Measurements from ENCODE around the gene ERN1.
"Not testable (repeated sequence)": the region's sequence is repeated elsewhere in the genome, so short reads cannot be mapped to it uniquely, and the experiment has no call there.

Gene ERN1

GRCh38 chr17:64123114-64123513, 6.8 kb downstream of the ERN1 start:
- Histone ChIP-seq H4K20me1 (ENCODE audit: insufficient read depth) (no peaks in the 10 kb centered on the region), H3K9ac (no peak overlapping the region; the same call in 1 of the 2 replicates), H3K36me3 (ENCODE audit: insufficient read depth) (no peaks in the 10 kb centered on the region), H2AFZ (ENCODE audit: low read depth) (no peak overlapping the region), H3K4me2 (peak overlapping the region; percentile 76), H3K4me3 (IDR thresholded peaks at IDR 0.05; ENCODE audit: insufficient read depth, low read depth, low read length) (no peak overlapping the region), H3K27me3 (ENCODE audit: insufficient read depth, low read depth) (no peaks in the 10 kb centered on the region), H3K79me2 (ENCODE audit: insufficient read depth, low read depth) (peaks cover 91% of the 10 kb centered on the region), H3K4me1 (ENCODE audit: low read depth, poor library complexity, severe bottlenecking) (peaks cover 96% of the 10 kb centered on the region), H3K27ac (peak overlapping the region; percentile 95; the same call in 1 of the 2 replicates)
- TF ChIP-seq, protein P1, sequence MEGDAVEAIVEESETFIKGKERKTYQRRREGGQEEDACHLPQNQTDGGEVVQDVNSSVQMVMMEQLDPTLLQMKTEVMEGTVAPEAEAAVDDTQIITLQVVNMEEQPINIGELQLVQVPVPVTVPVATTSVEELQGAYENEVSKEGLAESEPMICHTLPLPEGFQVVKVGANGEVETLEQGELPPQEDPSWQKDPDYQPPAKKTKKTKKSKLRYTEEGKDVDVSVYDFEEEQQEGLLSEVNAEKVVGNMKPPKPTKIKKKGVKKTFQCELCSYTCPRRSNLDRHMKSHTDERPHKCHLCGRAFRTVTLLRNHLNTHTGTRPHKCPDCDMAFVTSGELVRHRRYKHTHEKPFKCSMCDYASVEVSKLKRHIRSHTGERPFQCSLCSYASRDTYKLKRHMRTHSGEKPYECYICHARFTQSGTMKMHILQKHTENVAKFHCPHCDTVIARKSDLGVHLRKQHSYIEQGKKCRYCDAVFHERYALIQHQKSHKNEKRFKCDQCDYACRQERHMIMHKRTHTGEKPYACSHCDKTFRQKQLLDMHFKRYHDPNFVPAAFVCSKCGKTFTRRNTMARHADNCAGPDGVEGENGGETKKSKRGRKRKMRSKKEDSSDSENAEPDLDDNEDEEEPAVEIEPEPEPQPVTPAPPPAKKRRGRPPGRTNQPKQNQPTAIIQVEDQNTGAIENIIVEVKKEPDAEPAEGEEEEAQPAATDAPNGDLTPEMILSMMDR (conservative IDR thresholded peaks at IDR 0.05; ENCODE audit: low read depth, low read length), result no peak

DNA sequence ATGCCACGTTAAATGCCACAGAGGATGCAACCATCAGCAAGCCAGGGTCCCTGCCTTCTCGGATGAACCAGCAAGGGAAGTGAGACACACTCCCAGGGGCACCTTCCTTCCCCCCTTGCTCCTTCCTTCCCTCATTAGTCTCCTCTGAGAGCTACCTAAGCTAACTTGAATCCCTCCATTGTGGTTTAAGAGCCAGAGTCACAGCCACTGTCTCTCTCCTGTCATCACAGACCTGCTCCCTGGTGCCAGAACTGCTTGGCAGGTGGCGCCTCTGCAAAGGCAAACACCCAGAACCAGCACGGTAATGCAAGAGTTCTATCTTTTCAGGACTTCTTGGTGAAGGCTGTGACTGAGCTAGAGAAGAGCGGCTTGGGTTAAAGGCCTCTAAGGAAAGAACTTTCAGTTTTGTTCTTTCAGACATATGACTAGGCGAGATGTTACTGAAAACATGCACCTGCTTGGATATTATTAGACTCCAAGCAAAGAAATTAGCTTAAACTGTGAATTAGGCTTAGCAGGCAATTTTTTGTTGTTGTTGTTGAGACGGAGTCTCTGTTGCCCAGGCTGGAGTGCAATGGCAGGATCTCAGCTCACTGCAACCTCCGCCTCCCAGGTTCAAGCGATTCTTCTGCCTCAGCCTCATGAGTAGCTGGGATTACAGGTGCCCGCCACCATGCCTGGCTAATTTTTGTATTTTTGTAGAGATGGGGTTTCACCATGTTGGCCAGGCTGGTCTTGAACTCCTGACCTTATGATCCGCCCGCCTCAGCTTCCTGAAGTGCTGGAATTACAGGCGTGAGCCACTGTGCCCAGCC, 8.8 kb downstream of the ERN1 start:
- H3K9ac ChIP-seq, result peak overlapping the region; percentile 52
- not testable (repeated sequence) for H3K27me3 ChIP-seq (ENCODE audit: insufficient read depth, low read depth); H3K4me3 ChIP-seq (IDR thresholded peaks at IDR 0.05; ENCODE audit: insufficient read depth, low read depth, low read length); H3K36me3 ChIP-seq (ENCODE audit: insufficient read depth); H4K20me1 ChIP-seq (ENCODE audit: insufficient read depth)
- peak overlapping the region; percentile 76 for H3K4me2 ChIP-seq
- peak overlapping the region; percentile 95 for H3K27ac ChIP-seq
- H3K79me2 ChIP-seq (ENCODE audit: insufficient read depth, low read depth), result peaks cover 90% of the 10 kb centered on the region
- peak overlapping the region; percentile 4 for H2AFZ ChIP-seq (ENCODE audit: low read depth)
- H3K4me1 ChIP-seq (ENCODE audit: low read depth, poor library complexity, severe bottlenecking), result peaks cover 96% of the 10 kb centered on the region

DNA sequence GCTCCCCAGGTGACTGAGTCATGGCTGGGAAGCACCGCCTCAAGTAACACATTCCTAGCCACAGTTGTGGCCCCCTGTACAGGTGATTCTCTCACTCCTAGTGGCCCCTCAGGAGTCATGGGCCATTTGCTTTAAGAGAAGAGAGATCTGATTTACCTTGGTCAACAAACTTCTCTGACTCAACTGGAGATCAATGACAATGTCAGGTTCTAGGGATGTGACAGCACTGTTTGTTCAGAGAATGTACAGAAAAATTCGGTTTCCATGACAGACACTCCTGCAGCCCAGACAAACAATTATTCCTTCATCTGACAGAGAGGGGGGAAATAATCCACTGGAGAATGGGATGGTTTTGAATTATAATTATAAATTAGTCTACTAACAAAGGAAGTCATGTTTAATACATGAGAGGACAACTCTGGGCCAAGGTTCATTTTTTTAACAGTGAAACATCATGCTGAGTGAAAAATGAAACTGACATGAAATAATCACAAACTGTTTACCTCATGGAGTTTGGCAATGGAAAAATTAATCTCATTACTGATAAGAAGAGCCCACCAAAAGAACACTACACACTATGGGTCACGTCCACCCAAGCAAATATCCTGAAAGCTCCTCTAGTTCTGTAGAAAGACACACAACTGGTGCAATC, 9.7 kb downstream of the ERN1 start:
- Histone ChIP-seq H4K20me1 (ENCODE audit: insufficient read depth) (no peaks in the 10 kb centered on the region), H3K36me3 (ENCODE audit: insufficient read depth) (no peaks in the 10 kb centered on the region), H3K79me2 (ENCODE audit: insufficient read depth, low read depth) (peaks cover 89% of the 10 kb centered on the region), H2AFZ (ENCODE audit: low read depth) (no peak overlapping the region), H3K9ac (peak overlapping the region; percentile 52), H3K27ac (peak overlapping the region; percentile 95), H3K4me3 (IDR thresholded peaks at IDR 0.05; ENCODE audit: insufficient read depth, low read depth, low read length) (no peak overlapping the region), H3K27me3 (ENCODE audit: insufficient read depth, low read depth) (no peaks in the 10 kb centered on the region), H3K4me2 (peak overlapping the region; percentile 76), H3K4me1 (ENCODE audit: low read depth, poor library complexity, severe bottlenecking) (peaks cover 95% of the 10 kb centered on the region)
- TF ChIP-seq, protein P1 (conservative IDR thresholded peaks at IDR 0.05; ENCODE audit: low read depth, low read length), result no peak

GRCh38 chr17:64117981-64118979, 11.7 kb downstream of the ERN1 start:
- peaks cover 84% of the 10 kb centered on the region for H3K4me1 ChIP-seq (ENCODE audit: low read depth, poor library complexity, severe bottlenecking)
- no peak overlapping the region for H3K4me3 ChIP-seq (IDR thresholded peaks at IDR 0.05; ENCODE audit: insufficient read depth, low read depth, low read length)
- no peaks in the 10 kb centered on the region for H4K20me1 ChIP-seq (ENCODE audit: insufficient read depth)
- H3K27me3 ChIP-seq (ENCODE audit: insufficient read depth, low read depth), result no peaks in the 10 kb centered on the region
- peak overlapping the region; percentile 76 for H3K4me2 ChIP-seq
- H3K27ac ChIP-seq, result peak overlapping the region; percentile 95; the same call in 1 of the 2 replicates
- H2AFZ ChIP-seq (ENCODE audit: low read depth), result no peak overlapping the region
- H3K36me3 ChIP-seq (ENCODE audit: insufficient read depth), result no peaks in the 10 kb centered on the region
- H3K9ac ChIP-seq, result peak overlapping the region; percentile 11; the same call in 1 of the 2 replicates
- peaks cover 89% of the 10 kb centered on the region for H3K79me2 ChIP-seq (ENCODE audit: insufficient read depth, low read depth)
- TF ChIP-seq, protein P1 (conservative IDR thresholded peaks at IDR 0.05; ENCODE audit: low read depth, low read length), result no peak
